ACC112 (cell line): ENCODE data around the gene NRP1.
"Not testable (repeated sequence)": the region's sequence is repeated elsewhere in the genome, so short reads cannot be mapped to it uniquely, and the experiment has no call there.

ENCODE experiments used
- H2AFZ ChIP-seq: fragments of 200-600 bp; sonication (generic); one replicate; pipeline ENCODE4 v1.6.0; 2017; ENCODE audit warnings: antibody characterized with exemption, low read length; ENCODE audit not compliant: unreplicated experiment
- H3K27ac ChIP-seq: fragments of 200-600 bp; sonication (generic); 2 replicates; pipeline ENCODE4 v1.5.1; 2014; ENCODE audit warnings: low read depth, mild to moderate bottlenecking, antibody characterized with exemption, low read length, moderate library complexity
- H3K27me3 ChIP-seq: fragments of 200-600 bp; sonication (generic); 2 replicates; pipeline ENCODE4 v1.6.1; 2014; ENCODE audit warnings: mild to moderate bottlenecking, antibody characterized with exemption, low read length, moderate library complexity, mixed read lengths; ENCODE audit not compliant: insufficient read depth
- H3K36me3 ChIP-seq: fragments of 200-600 bp; sonication (generic); 2 replicates; pipeline ENCODE4 v1.6.1; 2016; ENCODE audit warnings: mild to moderate bottlenecking, antibody characterized with exemption, low read length, moderate library complexity, mixed read lengths; ENCODE audit not compliant: insufficient read depth
- H3K4me1 ChIP-seq: fragments of 200-600 bp; sonication (generic); one replicate; pipeline ENCODE4 v1.6.1; 2016; ENCODE audit warnings: low read length, mixed read lengths; ENCODE audit not compliant: insufficient read depth, unreplicated experiment, control insufficient read depth
- H3K4me3 ChIP-seq: fragments of 200-600 bp; sonication (generic); 2 replicates; pipeline ENCODE4 v1.5.1; 2014; ENCODE audit warnings: mild to moderate bottlenecking, low read depth, low read length
- H3K79me2 ChIP-seq: fragments of 200-600 bp; sonication (generic); one replicate; pipeline ENCODE4 v1.6.0; 2016; ENCODE audit warnings: low read length; ENCODE audit not compliant: control insufficient read depth, unreplicated experiment, insufficient read depth

NRP1 gene

DNA sequence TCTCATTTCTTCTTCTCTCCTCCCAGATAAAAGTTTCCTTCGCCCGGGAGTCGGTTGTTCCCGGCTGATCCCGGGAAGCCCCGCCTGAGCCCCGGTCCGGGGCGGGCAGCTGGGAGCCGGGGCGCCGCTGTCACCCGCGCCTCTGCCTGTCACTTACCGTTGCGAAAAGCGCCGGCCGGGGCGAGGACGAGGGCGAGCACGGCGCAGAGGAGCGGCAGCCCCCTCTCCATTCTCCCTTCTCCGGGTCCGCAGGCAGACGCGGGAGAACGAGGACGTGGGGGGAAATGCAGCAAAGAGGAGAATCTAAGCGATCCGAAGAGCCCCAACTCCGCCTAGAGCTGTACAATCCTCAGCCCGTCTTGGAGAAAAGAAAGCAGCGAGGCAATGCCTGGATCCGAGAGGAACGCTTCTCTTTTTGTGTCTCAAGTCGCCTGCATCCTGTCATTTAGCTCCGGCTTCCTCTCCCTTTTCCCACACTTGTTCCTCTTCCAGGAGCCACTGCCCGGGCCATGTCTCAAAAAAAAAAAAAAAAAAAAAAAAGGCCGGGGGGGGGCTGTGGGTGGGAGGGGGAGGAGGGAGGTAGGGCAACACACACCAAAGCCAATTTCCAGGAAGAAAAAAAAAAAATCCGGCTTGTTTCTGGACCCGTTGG, at the start of gene NRP1:
Gene NRP1, minus strand, starts transcription at position 515 of the 652 bp plus-strand sequence. Its CDS starts 285 bp downstream, at position 230.
- peaks cover 27% of the 10 kb centered on the region for H3K4me1 ChIP-seq
- H2AFZ ChIP-seq, result no peak within 1 kb of the TSS
- H3K36me3 ChIP-seq, result peaks cover 37% of the 10 kb centered on the region
- peaks cover 81% of the 10 kb centered on the region for H3K79me2 ChIP-seq
- H3K27ac ChIP-seq, result peak within 1 kb of the TSS; percentile 85
- no peaks in the 10 kb centered on the region for H3K27me3 ChIP-seq
- H3K4me3 ChIP-seq, result peak within 1 kb of the TSS; percentile 96

GRCh38 chr10:33384201-33384600, 49.7 kb upstream of the NRP1 start:
- not testable (repeated sequence) for H3K27me3 ChIP-seq, H3K79me2 ChIP-seq, H3K4me3 ChIP-seq, H3K27ac ChIP-seq, H2AFZ ChIP-seq, H3K36me3 ChIP-seq
- peaks cover 29% of the 10 kb centered on the region for H3K4me1 ChIP-seq

GRCh38 chr10:33382921-33383713, 48.6 kb upstream of the NRP1 start:
- Histone ChIP-seq H3K36me3 (no peaks in the 10 kb centered on the region), H2AFZ (no peak overlapping the region), H3K4me1 (peaks cover 32% of the 10 kb centered on the region), H3K27me3 (no peaks in the 10 kb centered on the region), H3K79me2 (no peaks in the 10 kb centered on the region), H3K4me3 (no peak overlapping the region), H3K27ac (no peak overlapping the region)

GRCh38 chr10:33382216-33382600, 47.7 kb upstream of the NRP1 start:
- Histone ChIP-seq H3K27me3 (no peaks in the 10 kb centered on the region), H3K79me2 (no peaks in the 10 kb centered on the region), H3K4me3 (peak overlapping the region; percentile 32; the same call in 1 of the 2 replicates), H3K27ac (no peak overlapping the region), H2AFZ (peak overlapping the region; percentile 32), H3K4me1 (peaks cover 40% of the 10 kb centered on the region), H3K36me3 (no peaks in the 10 kb centered on the region)

- Histone ChIP-seq H3K36me3 (no peaks in the 10 kb centered on the region), H2AFZ (peak overlapping the region; percentile 74), H3K4me3 (peak overlapping the region; percentile 32; the same call in 1 of the 2 replicates), H3K27ac (peak overlapping the region; percentile 19; the same call in 1 of the 2 replicates), H3K79me2 (no peaks in the 10 kb centered on the region), H3K27me3 (no peaks in the 10 kb centered on the region), H3K4me1 (peaks cover 45% of the 10 kb centered on the region)
These were observed 47.2 kb upstream of the NRP1 start for GRCh38 chr10:33381451-33382215.

GRCh38 chr10:33377658-33378025, 43.2 kb upstream of the NRP1 start:
- Histone ChIP-seq H3K36me3 (no peaks in the 10 kb centered on the region), H3K4me1 (peaks cover 46% of the 10 kb centered on the region), H3K4me3 (peak overlapping the region; percentile 61), H3K79me2 (no peaks in the 10 kb centered on the region), H2AFZ (no peak overlapping the region), H3K27me3 (no peaks in the 10 kb centered on the region), H3K27ac (peak overlapping the region; percentile 94)

- peak overlapping the region; percentile 94 for H3K27ac ChIP-seq
- H3K79me2 ChIP-seq, result no peaks in the 10 kb centered on the region
- H2AFZ ChIP-seq, result peak overlapping the region; percentile 30
- peaks cover 40% of the 10 kb centered on the region for H3K4me1 ChIP-seq
- peak overlapping the region; percentile 61 for H3K4me3 ChIP-seq
- H3K27me3 ChIP-seq, result no peaks in the 10 kb centered on the region
- H3K36me3 ChIP-seq, result no peaks in the 10 kb centered on the region
These were observed 42.6 kb upstream of the NRP1 start for GRCh38 chr10:33376976-33377657.

DNA sequence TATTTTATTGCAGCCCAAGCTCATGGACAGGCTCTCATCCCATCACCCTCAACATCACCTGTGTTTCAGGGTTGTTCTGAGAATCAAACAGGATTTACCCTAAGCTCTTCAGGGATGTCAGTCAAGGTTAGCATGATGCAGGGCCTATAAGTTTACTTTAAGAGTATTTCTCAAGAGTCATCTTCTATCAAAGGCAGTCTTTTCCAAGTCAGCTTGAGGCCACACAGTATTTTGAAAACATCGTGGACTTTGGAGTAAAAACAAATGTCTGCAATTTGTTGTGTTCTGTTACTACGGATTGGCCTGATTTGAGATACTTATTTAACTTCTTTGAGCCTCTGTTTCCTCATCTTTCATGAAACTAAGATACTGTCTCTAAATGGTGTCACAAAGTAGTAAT, 42.0 kb upstream of the NRP1 start:
- no peak overlapping the region for H3K4me3 ChIP-seq
- no peaks in the 10 kb centered on the region for H3K27me3 ChIP-seq
- H3K36me3 ChIP-seq, result no peaks in the 10 kb centered on the region
- no peaks in the 10 kb centered on the region for H3K79me2 ChIP-seq
- peaks cover 34% of the 10 kb centered on the region for H3K4me1 ChIP-seq
- peak overlapping the region; percentile 30 for H2AFZ ChIP-seq
- peak overlapping the region; percentile 94 for H3K27ac ChIP-seq

DNA sequence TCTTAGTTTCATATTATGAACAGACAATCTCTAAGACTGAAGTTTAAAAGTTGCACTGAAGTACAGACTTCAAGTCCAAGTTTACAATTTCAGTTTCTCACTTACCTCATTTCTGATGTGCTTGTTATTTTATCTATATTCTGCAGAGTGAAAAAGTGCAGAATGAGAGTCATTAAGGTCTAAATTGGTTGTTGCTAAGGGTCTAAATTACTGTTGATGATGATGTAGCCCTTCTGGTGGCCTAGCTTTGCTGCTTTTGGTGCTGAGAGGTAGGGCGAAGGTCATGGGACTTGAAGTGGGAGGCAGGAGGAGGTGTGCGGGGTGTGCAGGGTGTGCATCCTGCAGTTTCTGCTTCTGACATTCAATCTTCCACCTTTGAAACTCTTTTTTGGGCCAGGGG, 38.8 kb upstream of the NRP1 start:
- H3K4me3 ChIP-seq, result no peak overlapping the region
- no peaks in the 10 kb centered on the region for H3K79me2 ChIP-seq
- H2AFZ ChIP-seq, result no peak overlapping the region
- H3K27me3 ChIP-seq, result no peaks in the 10 kb centered on the region
- 0 out of 2 replicates have a peak, but pooled peaks cover 6% of the 10 kb centered on the region for H3K36me3 ChIP-seq
- peaks cover 32% of the 10 kb centered on the region for H3K4me1 ChIP-seq
- no peak overlapping the region for H3K27ac ChIP-seq

GRCh38 chr10:33371234-33371633, 36.8 kb upstream of the NRP1 start:
- H3K79me2 ChIP-seq, result no peaks in the 10 kb centered on the region
- no peak overlapping the region for H3K27ac ChIP-seq
- 0 out of 2 replicates have a peak, but pooled peaks cover 15% of the 10 kb centered on the region for H3K36me3 ChIP-seq
- no peak overlapping the region for H3K4me3 ChIP-seq
- H3K27me3 ChIP-seq, result no peaks in the 10 kb centered on the region
- peaks cover 21% of the 10 kb centered on the region for H3K4me1 ChIP-seq
- peak overlapping the region; percentile 26 for H2AFZ ChIP-seq
